H1 (cell line): ENCODE measurements around the gene CGREF1.

Experiments
- BCL11A ChIP-seq, 2 experiments: IDR thresholded peaks; one replicate each; pipeline ENCODE4 v1.6.1; 2011; ENCODE audit warnings: low read depth in 2 of 2, low read length in 2 of 2, mild to moderate bottlenecking in 2 of 2
- CHD1 ChIP-seq: IDR thresholded peaks from 2 replicates; pipeline ENCODE4 v1.6.1; 2012; ENCODE audit warnings: low read depth, low read length, improper control_type of control experiment
- HDAC6 ChIP-seq: IDR thresholded peaks from one replicate; pipeline ENCODE4 v1.7.1; 2012; ENCODE audit warnings: low read depth, mild to moderate bottlenecking, inconsistent platforms, low read length, moderate library complexity
- KDM1A ChIP-seq: fragments of 200-600, 300-600 bp; sonication (generic); IDR thresholded peaks from 2 replicates; pipeline ENCODE4 v1.7.1; 2016; ENCODE audit warnings: mild to moderate bottlenecking, low read length, borderline replicate concordance
- NRF1 ChIP-seq: IDR thresholded peaks from 2 replicates; pipeline ENCODE4 v1.6.1; 2011; ENCODE audit warnings: mild to moderate bottlenecking, low read depth, low read length, improper control_type of control experiment
- RAD21 ChIP-seq, 2 experiments: IDR thresholded peaks in 1 of 2; conservative IDR thresholded peaks in 1 of 2; 2 replicates each; pipeline ENCODE4 v1.6.1; 2011; ENCODE audit warnings: low read depth in 2 of 2, low read length in 2 of 2, improper control_type of control experiment in 1 of 2, inconsistent platforms in 1 of 2, mild to moderate bottlenecking in 1 of 2, moderate library complexity in 1 of 2
- RFX5 ChIP-seq: IDR thresholded peaks from 2 replicates; pipeline ENCODE4 v1.6.1; 2011; ENCODE audit warnings: low read depth, low read length, improper control_type of control experiment, borderline replicate concordance
- SP4 ChIP-seq: IDR thresholded peaks from 2 replicates; pipeline ENCODE4 v1.6.1; 2012; ENCODE audit warnings: low read length, inconsistent platforms
- TF ChIP-seq, protein P1 (sequence below), 3 experiments: IDR thresholded peaks; 1 replicate in 2 of 3; 2 replicates in 1 of 3; pipeline versions ENCODE4 v1.5.1 to v1.6.1; 2011; ENCODE audit warnings: low read length in 3 of 3, mild to moderate bottlenecking in 3 of 3, inconsistent platforms in 2 of 3, low read depth in 1 of 3, moderate library complexity in 1 of 3; ENCODE audit not compliant: insufficient read depth in 1 of 3; ENCODE audit errors: control extremely low read depth in 1 of 3

- TF ChIP-seq, protein P1, sequence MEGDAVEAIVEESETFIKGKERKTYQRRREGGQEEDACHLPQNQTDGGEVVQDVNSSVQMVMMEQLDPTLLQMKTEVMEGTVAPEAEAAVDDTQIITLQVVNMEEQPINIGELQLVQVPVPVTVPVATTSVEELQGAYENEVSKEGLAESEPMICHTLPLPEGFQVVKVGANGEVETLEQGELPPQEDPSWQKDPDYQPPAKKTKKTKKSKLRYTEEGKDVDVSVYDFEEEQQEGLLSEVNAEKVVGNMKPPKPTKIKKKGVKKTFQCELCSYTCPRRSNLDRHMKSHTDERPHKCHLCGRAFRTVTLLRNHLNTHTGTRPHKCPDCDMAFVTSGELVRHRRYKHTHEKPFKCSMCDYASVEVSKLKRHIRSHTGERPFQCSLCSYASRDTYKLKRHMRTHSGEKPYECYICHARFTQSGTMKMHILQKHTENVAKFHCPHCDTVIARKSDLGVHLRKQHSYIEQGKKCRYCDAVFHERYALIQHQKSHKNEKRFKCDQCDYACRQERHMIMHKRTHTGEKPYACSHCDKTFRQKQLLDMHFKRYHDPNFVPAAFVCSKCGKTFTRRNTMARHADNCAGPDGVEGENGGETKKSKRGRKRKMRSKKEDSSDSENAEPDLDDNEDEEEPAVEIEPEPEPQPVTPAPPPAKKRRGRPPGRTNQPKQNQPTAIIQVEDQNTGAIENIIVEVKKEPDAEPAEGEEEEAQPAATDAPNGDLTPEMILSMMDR (IDR thresholded peaks at IDR 0.05; ENCODE audit: control extremely low read depth in 1 of 3, insufficient read depth in 1 of 3, low read depth in 1 of 3, low read length in 3 of 3), result no peak
- no peak for TF ChIP-seq BCL11A (IDR thresholded peaks at IDR 0.05; ENCODE audit: low read depth in 2 of 2, low read length in 2 of 2)
- no peak for TF ChIP-seq HDAC6
- no peak for TF ChIP-seq RFX5
- no peak for TF ChIP-seq CHD1
- no peak for TF ChIP-seq RAD21 (IDR thresholded peaks at IDR 0.05 in 1 of 2, conservative IDR thresholded peaks at IDR 0.05 in 1 of 2; ENCODE audit: low read depth in 2 of 2, low read length in 2 of 2)
- TF ChIP-seq NRF1, result no peak
- TF ChIP-seq SP4, result no peak
- TF ChIP-seq KDM1A, result no peak
Measured at GRCh38 chr2:27059141-27059820, 59.6 kb downstream of the CGREF1 start.
